Fibroblast of skin of left quadriceps (primary cell): ENCODE results near the gene TGM2.

ENCODE experiments used
- DNase-seq, 2 experiments: peaks; one replicate each; pipeline ENCODE4 v3.0.0-alpha.2; 2013; ENCODE audit warnings: low read depth in 2 of 2

The TGM2 gene

DNA sequence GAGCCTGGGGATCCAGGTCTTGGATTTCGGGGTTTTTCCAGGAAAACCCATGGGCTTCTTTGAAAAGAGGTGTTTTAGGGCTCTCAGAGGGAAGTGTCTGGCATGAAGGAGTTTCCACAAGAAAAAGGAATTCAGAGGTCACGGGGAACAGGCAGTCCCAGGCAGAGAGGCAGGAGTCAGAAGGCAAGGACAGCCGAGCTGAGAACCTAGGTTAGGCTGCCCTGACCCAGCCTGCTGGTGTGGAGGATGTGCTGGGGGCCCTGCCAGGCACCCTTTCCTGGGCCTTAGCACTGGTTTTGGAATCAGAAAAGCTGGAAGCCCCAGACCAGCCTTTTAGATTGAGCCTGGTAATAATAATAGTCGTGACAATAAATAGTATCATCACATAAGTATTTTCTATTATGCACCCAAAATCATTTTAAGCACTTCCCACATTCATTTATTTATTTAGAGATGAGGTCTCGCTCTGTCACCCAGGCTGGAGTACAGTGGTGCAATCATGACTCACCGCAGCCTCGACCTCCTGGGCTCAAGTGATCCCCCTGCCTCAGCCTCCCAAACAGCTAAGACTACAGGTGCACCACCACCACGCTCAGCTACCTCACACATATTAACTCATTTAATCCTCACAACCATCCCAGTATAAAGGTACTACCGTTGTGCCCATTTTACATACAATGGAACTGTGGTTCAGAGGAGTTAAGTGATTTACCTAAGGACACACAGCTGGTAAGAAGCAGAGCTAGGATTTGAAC, 19.9 kb downstream of the TGM2 start:
- DNase-seq: no peak

DNA sequence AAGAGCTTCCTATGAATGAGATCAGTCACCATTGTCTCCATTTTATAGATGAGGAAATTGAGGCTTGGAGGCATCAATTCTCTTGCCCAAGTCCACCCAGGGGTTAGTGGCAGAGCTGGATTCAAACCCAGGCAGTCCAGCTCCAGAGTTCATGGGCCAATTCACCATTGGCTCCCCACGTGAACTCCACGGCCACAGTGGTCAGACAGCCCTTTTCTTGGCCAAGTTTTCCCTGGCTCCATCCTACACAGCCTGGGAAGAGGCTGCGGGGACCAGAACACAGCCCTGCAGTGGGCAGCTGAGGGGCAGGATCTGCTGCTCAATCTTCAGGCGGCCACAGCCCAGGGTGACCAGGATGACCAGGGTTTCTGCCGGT, 20.5 kb downstream of the TGM2 start:
- DNase-seq: no peak

DNA sequence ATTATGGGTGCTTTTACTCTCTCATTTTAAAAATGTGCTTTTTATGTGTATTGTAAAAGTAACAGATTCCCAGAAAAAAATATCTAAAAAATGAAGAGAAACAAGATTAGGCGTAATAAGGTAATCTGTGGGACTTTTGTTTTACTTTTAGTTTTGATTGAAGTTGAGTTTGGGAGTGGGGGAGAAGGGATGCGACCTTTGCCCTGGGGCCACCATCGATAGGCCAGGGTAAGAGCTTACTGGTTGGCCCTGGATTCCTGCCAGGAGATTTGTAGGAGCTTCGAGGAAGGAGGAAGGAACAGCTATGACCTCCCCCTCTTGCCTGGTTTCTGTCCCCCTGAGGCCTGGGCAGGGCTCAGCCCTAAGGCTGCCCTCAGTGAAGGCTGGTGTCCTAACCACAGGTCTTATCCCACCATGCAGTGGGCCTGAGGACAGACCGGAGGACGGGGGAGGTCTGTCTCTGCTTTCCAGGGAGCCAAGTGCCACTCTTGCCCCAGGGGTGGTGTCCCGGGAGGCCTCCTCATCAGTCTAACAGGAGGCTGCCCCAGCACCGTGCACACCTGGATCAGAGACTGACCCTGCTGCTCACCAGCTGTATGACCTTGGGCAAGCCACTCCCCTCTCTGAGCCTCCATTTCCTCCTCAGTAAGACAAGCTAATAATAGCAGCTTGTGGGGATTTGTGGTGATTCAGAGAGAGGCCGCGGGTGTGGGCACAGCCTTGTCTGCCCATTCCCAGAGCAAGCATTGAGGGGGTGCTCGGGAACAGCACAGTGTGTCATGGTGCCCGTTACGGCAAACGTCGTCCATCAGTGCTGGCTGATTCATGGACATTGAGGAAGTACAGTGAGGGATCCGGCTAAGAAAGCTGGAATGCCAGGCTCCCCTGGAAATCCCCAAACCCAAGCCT, 21.2 kb downstream of the TGM2 start:
- DNase-seq: no peak

DNA sequence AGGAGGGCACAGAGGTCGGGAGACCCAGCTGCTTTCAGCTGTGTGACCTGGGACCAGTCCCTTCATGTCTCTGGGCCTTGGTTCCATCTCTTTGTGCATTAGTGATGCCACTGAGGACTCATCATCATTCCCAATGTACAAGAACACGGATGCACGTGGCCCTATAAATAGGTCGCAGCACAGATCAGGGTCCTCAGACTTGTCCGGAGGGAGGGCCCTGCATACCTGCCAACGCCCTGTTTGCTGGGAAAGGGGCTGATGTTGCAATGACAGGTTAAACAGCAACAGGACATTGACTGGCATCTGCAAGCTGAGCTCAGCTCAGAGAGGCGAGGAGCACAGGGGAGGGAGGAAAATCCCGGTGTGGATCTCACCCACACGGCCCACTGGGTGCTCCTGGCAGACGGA, 21.8 kb downstream of the TGM2 start:
- DNase-seq: no peak

DNA sequence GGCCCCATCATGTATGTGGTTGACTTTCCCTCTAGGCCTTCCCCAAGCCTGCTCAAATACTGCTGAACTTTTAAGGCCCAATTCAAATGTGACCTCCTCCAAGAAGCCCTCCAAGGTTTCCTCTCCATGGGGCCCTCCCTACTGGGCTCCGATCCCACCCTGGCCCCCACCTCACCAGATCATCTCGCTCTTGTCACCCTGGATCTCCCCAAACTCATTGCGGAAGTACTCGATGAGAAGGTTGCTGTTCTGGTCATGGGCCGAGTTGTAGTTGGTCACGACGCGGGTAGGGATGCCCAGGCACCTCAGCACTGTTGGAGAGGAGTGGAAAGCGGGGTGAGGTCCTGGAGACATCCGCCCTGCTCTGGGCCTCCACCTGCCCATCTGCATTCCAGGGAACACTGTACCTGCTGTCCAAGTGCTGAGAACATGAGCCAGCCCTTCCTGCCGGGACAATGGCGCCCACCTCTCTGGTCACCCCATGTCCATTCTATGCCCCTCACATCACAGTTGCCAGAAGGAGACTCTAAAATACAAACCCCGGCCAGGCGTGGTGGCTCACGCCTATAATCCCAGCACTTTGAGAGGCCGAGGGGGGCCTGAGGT, 23.1 kb downstream of the TGM2 start:
- DNase-seq: no peak

DNA sequence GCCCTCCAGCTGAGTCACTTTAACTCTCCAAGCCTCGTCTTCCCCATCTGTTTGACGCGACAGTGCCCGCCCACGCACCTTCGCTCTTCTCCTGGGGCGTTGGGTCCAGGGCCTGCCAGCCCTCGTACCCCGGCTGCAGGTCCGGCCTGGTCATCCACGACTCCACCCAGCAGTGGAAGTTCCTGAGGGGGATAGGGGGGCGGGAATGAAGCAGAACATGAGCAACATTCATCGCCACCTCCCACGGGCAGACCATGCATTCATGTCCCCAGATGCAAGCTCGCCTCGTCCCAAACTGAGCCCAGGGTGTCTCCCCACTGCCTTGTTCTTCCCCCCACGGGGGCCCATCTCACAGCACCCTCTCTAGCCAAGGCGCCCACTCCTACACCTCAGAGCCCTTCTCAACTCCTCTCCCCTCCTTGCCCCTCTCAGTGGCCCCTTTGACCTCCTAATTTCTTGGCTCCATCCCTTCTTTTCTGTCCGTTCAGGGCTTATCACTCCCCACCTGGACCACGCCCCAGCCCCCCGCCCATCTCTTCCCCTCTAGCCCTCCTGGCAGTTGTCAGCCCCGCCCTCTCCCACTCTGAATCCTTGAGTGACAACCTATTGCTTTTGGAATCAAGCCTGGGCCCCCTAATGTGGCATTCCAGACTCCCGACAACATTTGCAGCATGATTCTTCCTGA, 23.7 kb downstream of the TGM2 start:
- DNase-seq: no peak

- DNase-seq: no peak
Observed at GRCh38 chr20:38139977-38140753, 24.9 kb downstream of the TGM2 start.

- no peak for DNase-seq
Observed at GRCh38 chr20:38139156-38139912, 25.7 kb downstream of the TGM2 start.

GRCh38 chr20:38138086-38138778, 26.8 kb downstream of the TGM2 start:
- DNase-seq: no peak

GRCh38 chr20:38137441-38138037, 27.5 kb downstream of the TGM2 start:
- DNase-seq: no peak

GRCh38 chr20:38136421-38137245, 28.4 kb downstream of the TGM2 start:
- DNase-seq: no peak

GRCh38 chr20:38135651-38136420, 29.2 kb downstream of the TGM2 start:
- DNase-seq: no peak

DNA sequence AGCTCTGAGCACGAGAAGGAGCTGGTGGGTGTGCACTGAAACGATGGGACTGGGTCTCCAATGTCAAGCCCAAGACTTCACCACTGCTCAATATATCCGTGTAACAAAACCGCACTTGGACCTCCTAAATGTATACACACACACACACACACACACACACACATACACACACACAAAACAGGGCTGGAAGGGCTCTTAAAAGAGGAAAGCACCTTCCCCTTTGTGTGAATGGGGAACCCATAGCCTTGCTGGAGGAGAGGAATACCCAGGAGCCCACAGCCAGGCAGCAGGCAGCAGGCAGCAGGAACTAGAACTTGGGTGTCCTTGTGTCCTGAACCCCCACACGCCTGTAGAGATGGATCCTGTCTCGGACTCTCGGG, 29.8 kb downstream of the TGM2 start:
- DNase-seq: no peak

- no peak for DNase-seq
Observed at GRCh38 chr20:38134427-38135270, 30.4 kb downstream of the TGM2 start.

DNA sequence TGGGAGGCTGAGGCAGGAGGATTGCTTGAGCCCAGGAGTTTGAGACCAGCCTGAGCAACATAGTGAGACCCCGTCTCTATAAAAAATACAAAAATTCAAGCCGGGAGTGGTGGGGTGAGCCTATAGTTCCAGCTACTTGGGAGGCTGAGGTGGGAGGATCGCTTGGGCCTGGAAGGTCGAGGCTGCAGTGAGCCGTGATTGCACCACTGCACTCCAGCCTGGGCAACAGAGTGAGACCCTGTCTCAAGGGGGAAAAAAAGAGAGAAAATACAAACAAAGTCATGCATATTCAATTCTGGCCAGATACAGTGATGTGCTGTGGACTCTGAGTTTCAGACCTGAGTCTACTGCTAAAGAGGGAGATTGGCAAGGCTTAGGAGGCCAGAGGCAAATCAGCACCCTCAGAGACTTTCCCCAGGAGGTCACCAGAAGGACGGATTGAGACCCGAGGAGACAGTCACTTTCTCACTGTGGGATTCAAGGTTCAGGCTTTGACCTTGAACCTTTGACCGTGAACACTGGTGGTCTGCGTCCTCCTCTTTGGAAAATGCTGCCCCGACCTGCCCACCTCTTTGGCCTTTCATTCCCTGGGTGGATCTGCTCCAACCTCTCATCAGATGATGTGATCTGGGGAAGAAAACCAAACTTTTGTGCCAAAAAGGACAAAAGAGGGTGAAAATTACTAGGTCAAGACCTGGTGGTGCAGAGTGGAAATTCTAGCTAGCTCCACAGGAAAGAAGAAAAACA, 31.2 kb downstream of the TGM2 start:
- DNase-seq: no peak

DNA sequence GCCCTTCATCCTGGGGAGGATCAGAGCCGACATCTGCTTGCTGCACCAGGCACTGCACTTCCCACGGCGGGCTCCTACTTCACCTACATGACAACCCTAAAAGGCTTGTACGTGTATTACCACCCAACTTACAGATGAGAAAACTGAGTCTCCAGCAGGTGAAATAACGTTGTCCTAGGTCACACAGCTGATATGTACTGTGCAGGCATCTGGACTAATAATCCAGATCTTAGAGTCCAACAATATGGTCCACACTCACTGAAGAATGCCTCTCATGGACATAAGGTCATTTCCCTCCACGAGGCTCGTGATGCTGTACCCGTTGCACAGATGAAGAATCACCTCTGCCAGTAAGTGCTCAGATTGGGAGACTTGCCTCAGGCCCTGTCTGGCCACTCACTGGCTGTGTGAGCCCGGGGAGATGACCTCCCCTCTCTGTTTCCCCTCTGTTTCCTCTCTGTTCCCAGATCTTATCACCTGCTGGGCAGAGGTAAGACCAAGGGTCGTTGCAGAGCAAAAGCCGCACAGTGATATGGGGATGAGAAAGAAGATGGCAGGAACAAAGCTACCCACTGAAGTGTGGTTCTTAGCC, 32.1 kb downstream of the TGM2 start:
- no peak for DNase-seq
